K562 (cell line): Measurements from ENCODE around the gene RPL10A. TPM values are rescaled to one million over a fixed set of nuclear protein-coding genes. Genes with fewer than 3 reads are reported as not detected.

Experiments
- ARHGAP35 ChIP-seq: fragments of 450-650 bp; IDR thresholded peaks from 2 replicates; pipeline ENCODE4 v1.6.1; 2018; ENCODE audit not compliant: partially characterized antibody
- ATF1 ChIP-seq, 2 experiments: fragments of 450-650 bp in 1 of 2; IDR thresholded peaks; 2 replicates each; pipeline ENCODE4 v1.6.1; 2016; ENCODE audit warnings: missing compliant biosample characterization in 1 of 2, missing genetic modification characterization in 1 of 2
- BRD4 ChIP-seq: fragments of 200-600 bp; sonication (generic); IDR thresholded peaks from 2 replicates; pipeline ENCODE4 v1.6.1; 2017; ENCODE audit warnings: inconsistent platforms
- CCAR2 ChIP-seq: fragments of 200-400 bp; formaldehyde crosslinking; IDR thresholded peaks from 2 replicates; pipeline ENCODE4 v1.6.1; 2017; ENCODE audit warnings: mild to moderate bottlenecking, low read depth, low read length
- CCNT2 ChIP-seq: IDR thresholded peaks from 2 replicates; pipeline ENCODE4 v1.6.1; 2011; ENCODE audit warnings: borderline replicate concordance, low read depth, mild to moderate bottlenecking, moderate library complexity, mixed read lengths, low read length; ENCODE audit not compliant: insufficient read length; ENCODE audit errors: extremely low read depth
- DACH1 ChIP-seq: fragments of 450-650 bp; IDR thresholded peaks from 2 replicates; pipeline ENCODE4 v1.6.1; 2018; ENCODE audit not compliant: partially characterized antibody
- FOS ChIP-seq: IDR thresholded peaks from 3 replicates; pipeline ENCODE4 v1.6.1; 2011; ENCODE audit not compliant: insufficient read length; ENCODE audit errors: extremely low read depth
- HLTF ChIP-seq: fragments of 450-650 bp; IDR thresholded peaks from 2 replicates; pipeline ENCODE4 v1.6.1; 2016
- ILF3 ChIP-seq: fragments of 450-650 bp; IDR thresholded peaks from 2 replicates; pipeline ENCODE4 v1.6.1; 2018; ENCODE audit warnings: antibody characterized with exemption, mild to moderate bottlenecking, moderate library complexity, borderline replicate concordance
- MTA1 ChIP-seq: fragments of 450-650 bp; IDR thresholded peaks from 2 replicates; pipeline ENCODE4 v1.6.1; 2017; ENCODE audit warnings: borderline replicate concordance
- NCOA6 ChIP-seq: fragments of 450-650 bp; IDR thresholded peaks from 2 replicates; pipeline ENCODE4 v1.6.1; 2017; ENCODE audit warnings: mild to moderate bottlenecking
- SETDB1 ChIP-seq: IDR thresholded peaks from one replicate; pipeline ENCODE4 v1.6.1; 2012; ENCODE audit warnings: low read length, control low read depth, inconsistent platforms
- TBP ChIP-seq: optimal IDR thresholded peaks from 2 replicates; pipeline ENCODE3; 2011; ENCODE audit warnings: low read depth, low read length, improper control_type of control experiment
- TCF7L2 ChIP-seq: fragments of 150-350 bp; IDR thresholded peaks from 2 replicates; pipeline ENCODE4 v1.6.1; 2016; ENCODE audit warnings: low read depth, mild to moderate bottlenecking, low read length, moderate library complexity
- THRAP3 ChIP-seq: fragments of 450-650 bp; IDR thresholded peaks from 2 replicates; pipeline ENCODE4 v1.6.1; 2016; ENCODE audit warnings: mild to moderate bottlenecking, inconsistent platforms, borderline replicate concordance
- ZNF311 ChIP-seq: fragments of 250-450 bp; sonication (Bioruptor Pico); IDR thresholded peaks from 2 replicates; pipeline ENCODE4 v1.4.0; 2020; ENCODE audit warnings: mild to moderate bottlenecking, moderate library complexity
- ZNF324 ChIP-seq: fragments of 250-450 bp; sonication (Bioruptor Pico); IDR thresholded peaks from 2 replicates; pipeline ENCODE4 v1.4.0; 2020; ENCODE audit warnings: mild to moderate bottlenecking
- ZNF57 ChIP-seq: fragments of 450-650 bp; formaldehyde crosslinking; IDR thresholded peaks from 2 replicates; pipeline ENCODE4 v1.4.0; 2020; ENCODE audit warnings: mild to moderate bottlenecking, moderate library complexity
- ZZZ3 ChIP-seq: fragments of 450-650 bp; IDR thresholded peaks from 2 replicates; pipeline ENCODE4 v1.6.1; 2016; ENCODE audit warnings: antibody characterized with exemption, mild to moderate bottlenecking, moderate library complexity
- polyA plus RNA-seq, 8 experiments: library from polyadenylated mRNA; depleted of rRNA in 4 of 8; stranded (reverse) in 5 of 8; unstranded in 3 of 8; fragments of >200 nt; fragmentation: Nextera tagmentation in 2 of 8; fragmentation: Illumina TruSeq in 1 of 8; extraction: Ambion mirVana in 2 of 8; extraction: Trizol in 1 of 8; gene quantifications; 2 replicates each; pipeline versions ENCODE4 v1.2.1 to v1.2.3, GENCODE V29; 2011 to 2014; ENCODE audit warnings: inconsistent platforms in 1 of 8, missing spikeins in 1 of 8
- total RNA-seq, 7 experiments: library from RNA; depleted of rRNA in 6 of 7; stranded (reverse); fragments of >200 nt in 6 of 7; fragmentation: Illumina TruSeq in 2 of 7; extraction: Trizol in 2 of 7; gene quantifications; 2 replicates each; pipeline versions ENCODE4 v1.2.1 to v1.2.3, GENCODE V29; 2011 to 2021; ENCODE audit warnings: low replicate concordance in 1 of 7
- TF ChIP-seq, protein P1 (sequence below): fragments of 450-650 bp; IDR thresholded peaks from 2 replicates; pipeline ENCODE4 v1.7.0; 2016; ENCODE audit warnings: borderline replicate concordance
- TF ChIP-seq, protein P2 (sequence below): sonication (generic); formaldehyde crosslinking; IDR thresholded peaks from 2 replicates; pipeline ENCODE4 v1.4.0; 2020; ENCODE audit warnings: mild to moderate bottlenecking, missing genetic modification reagents
- TF ChIP-seq, protein P3 (sequence below): sonication (generic); formaldehyde crosslinking; IDR thresholded peaks from 2 replicates; pipeline ENCODE4 v1.8.0; 2022; ENCODE audit warnings: mild to moderate bottlenecking, missing genetic modification reagents
- TF ChIP-seq, protein P4 (sequence below): fragments of 450-650 bp; IDR thresholded peaks from 2 replicates; pipeline ENCODE4 v1.6.1; 2017; ENCODE audit warnings: antibody characterized with exemption

RPL10A gene
- total and polyA plus RNA-seq, 9 of the 15 experiments (the other 6 are each of a cell fraction or from before 2014, with no cell fraction given) = 1,589 to 3,237 (median 2,116) TPM

DNA sequence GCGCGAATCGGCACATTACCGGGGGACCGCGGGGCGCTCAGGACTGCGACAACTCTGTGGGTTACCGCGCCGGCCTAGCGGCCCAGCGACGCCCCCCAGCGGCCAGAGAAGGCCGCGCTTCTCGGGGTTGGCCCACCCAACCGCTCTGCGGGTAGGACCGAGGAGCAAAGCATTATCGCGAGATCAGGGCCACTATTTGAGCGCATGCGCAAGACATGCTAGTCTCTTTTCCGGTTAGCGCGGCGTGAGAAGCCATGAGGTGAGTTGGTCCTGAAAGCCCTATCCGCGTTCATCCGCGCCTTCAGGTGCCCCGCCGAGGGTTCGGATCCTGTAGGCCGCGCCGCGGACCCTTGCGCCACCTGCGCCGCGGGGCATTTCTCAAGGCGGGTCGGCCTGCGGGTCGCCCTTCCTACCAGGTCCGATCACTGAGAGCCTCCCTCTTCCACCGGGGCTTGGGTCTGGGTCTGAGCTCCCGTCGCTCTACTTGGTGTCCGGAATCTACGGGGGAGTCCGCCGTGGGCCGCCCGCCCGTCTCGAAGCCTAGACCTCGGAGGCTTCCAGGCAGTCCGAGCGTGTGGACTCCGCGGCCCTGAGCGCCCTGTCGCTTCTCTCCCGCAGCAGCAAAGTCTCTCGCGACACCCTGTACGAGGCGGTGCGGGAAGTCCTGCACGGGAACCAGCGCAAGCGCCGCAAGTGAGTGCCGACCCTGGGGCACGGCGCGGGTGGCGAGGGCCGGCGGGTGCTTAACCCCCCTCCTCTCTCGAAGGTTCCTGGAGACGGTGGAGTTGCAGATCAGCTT lies at the start of gene RPL10A (continued):
- TF ChIP-seq, protein P1, sequence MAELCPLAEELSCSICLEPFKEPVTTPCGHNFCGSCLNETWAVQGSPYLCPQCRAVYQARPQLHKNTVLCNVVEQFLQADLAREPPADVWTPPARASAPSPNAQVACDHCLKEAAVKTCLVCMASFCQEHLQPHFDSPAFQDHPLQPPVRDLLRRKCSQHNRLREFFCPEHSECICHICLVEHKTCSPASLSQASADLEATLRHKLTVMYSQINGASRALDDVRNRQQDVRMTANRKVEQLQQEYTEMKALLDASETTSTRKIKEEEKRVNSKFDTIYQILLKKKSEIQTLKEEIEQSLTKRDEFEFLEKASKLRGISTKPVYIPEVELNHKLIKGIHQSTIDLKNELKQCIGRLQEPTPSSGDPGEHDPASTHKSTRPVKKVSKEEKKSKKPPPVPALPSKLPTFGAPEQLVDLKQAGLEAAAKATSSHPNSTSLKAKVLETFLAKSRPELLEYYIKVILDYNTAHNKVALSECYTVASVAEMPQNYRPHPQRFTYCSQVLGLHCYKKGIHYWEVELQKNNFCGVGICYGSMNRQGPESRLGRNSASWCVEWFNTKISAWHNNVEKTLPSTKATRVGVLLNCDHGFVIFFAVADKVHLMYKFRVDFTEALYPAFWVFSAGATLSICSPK = no peak
- peak; percentile 87 for TF ChIP-seq CCNT2
- no peak for TF ChIP-seq TBP
- no peak for TF ChIP-seq FOS
- no peak for TF ChIP-seq ZNF57
- TF ChIP-seq ILF3 = peak; percentile 87; the same call in 1 of the 2 replicates
- no peak for TF ChIP-seq MTA1
- TF ChIP-seq, protein P2, sequence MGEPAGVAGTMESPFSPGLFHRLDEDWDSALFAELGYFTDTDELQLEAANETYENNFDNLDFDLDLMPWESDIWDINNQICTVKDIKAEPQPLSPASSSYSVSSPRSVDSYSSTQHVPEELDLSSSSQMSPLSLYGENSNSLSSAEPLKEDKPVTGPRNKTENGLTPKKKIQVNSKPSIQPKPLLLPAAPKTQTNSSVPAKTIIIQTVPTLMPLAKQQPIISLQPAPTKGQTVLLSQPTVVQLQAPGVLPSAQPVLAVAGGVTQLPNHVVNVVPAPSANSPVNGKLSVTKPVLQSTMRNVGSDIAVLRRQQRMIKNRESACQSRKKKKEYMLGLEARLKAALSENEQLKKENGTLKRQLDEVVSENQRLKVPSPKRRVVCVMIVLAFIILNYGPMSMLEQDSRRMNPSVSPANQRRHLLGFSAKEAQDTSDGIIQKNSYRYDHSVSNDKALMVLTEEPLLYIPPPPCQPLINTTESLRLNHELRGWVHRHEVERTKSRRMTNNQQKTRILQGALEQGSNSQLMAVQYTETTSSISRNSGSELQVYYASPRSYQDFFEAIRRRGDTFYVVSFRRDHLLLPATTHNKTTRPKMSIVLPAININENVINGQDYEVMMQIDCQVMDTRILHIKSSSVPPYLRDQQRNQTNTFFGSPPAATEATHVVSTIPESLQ = peak; percentile 99
- no peak for TF ChIP-seq SETDB1
- peak; percentile 56; the same call in 1 of the 2 replicates for TF ChIP-seq TCF7L2
- TF ChIP-seq THRAP3 = no peak
- TF ChIP-seq ATF1 (CRISPR knock-in tag; IDR thresholded peaks at IDR 0.05) = no peak
- peak; percentile 70 for TF ChIP-seq ATF1 (tag; IDR thresholded peaks at IDR 0.05)
- TF ChIP-seq, protein P3, sequence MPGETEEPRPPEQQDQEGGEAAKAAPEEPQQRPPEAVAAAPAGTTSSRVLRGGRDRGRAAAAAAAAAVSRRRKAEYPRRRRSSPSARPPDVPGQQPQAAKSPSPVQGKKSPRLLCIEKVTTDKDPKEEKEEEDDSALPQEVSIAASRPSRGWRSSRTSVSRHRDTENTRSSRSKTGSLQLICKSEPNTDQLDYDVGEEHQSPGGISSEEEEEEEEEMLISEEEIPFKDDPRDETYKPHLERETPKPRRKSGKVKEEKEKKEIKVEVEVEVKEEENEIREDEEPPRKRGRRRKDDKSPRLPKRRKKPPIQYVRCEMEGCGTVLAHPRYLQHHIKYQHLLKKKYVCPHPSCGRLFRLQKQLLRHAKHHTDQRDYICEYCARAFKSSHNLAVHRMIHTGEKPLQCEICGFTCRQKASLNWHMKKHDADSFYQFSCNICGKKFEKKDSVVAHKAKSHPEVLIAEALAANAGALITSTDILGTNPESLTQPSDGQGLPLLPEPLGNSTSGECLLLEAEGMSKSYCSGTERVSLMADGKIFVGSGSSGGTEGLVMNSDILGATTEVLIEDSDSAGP (CRISPR knock-in tag) = no peak
- TF ChIP-seq HLTF = peak; percentile 68; the same call in 1 of the 2 replicates
- no peak for TF ChIP-seq ZNF324
- no peak for TF ChIP-seq CCAR2
- no peak for TF ChIP-seq ZNF311 (CRISPR knock-in tag)
- TF ChIP-seq ZZZ3 = peak; percentile 98
- peak; percentile 100 for TF ChIP-seq BRD4
- no peak for TF ChIP-seq NCOA6
- no peak for TF ChIP-seq DACH1
- TF ChIP-seq, protein P4, sequence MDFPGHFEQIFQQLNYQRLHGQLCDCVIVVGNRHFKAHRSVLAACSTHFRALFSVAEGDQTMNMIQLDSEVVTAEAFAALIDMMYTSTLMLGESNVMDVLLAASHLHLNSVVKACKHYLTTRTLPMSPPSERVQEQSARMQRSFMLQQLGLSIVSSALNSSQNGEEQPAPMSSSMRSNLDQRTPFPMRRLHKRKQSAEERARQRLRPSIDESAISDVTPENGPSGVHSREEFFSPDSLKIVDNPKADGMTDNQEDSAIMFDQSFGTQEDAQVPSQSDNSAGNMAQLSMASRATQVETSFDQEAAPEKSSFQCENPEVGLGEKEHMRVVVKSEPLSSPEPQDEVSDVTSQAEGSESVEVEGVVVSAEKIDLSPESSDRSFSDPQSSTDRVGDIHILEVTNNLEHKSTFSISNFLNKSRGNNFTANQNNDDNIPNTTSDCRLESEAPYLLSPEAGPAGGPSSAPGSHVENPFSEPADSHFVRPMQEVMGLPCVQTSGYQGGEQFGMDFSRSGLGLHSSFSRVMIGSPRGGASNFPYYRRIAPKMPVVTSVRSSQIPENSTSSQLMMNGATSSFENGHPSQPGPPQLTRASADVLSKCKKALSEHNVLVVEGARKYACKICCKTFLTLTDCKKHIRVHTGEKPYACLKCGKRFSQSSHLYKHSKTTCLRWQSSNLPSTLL = no peak
- TF ChIP-seq ARHGAP35 = peak; percentile 97
